AG09309 (cell line): ENCODE data around the gene KHDC4.
"Not testable (repeated sequence)": the region's sequence is repeated elsewhere in the genome, so short reads cannot be mapped to it uniquely, and the experiment has no call there.

Source experiments
- DNase-seq: peaks from one replicate; pipeline ENCODE4 v3.0.0-alpha.2; 2010; ENCODE audit warnings: low read depth
- H3K4me3 ChIP-seq: 2 replicates; pipeline ENCODE4 v1.5.1; 2011; ENCODE audit warnings: mild to moderate bottlenecking, low read depth, low read length, moderate library complexity; ENCODE audit not compliant: control insufficient read depth
- TF ChIP-seq, protein P1 (sequence below): IDR thresholded peaks from 2 replicates; pipeline ENCODE4 v1.5.1; 2011; ENCODE audit warnings: mild to moderate bottlenecking, low read depth, low read length, inconsistent platforms; ENCODE audit not compliant: insufficient read depth, control insufficient read depth; ENCODE audit errors: missing control alignments

KHDC4 gene

GRCh38 chr1:155932487-155932886 is 1.7 kb downstream of the KHDC4 start:
- no peak for DNase-seq
- TF ChIP-seq, protein P1, sequence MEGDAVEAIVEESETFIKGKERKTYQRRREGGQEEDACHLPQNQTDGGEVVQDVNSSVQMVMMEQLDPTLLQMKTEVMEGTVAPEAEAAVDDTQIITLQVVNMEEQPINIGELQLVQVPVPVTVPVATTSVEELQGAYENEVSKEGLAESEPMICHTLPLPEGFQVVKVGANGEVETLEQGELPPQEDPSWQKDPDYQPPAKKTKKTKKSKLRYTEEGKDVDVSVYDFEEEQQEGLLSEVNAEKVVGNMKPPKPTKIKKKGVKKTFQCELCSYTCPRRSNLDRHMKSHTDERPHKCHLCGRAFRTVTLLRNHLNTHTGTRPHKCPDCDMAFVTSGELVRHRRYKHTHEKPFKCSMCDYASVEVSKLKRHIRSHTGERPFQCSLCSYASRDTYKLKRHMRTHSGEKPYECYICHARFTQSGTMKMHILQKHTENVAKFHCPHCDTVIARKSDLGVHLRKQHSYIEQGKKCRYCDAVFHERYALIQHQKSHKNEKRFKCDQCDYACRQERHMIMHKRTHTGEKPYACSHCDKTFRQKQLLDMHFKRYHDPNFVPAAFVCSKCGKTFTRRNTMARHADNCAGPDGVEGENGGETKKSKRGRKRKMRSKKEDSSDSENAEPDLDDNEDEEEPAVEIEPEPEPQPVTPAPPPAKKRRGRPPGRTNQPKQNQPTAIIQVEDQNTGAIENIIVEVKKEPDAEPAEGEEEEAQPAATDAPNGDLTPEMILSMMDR = no peak
- no peak overlapping the region for H3K4me3 ChIP-seq

- TF ChIP-seq, protein P1 = no peak
- no peak for DNase-seq
- H3K4me3 ChIP-seq = no peak overlapping the region
Observed at GRCh38 chr1:155932081-155932480, 2.1 kb downstream of the KHDC4 start.

DNA sequence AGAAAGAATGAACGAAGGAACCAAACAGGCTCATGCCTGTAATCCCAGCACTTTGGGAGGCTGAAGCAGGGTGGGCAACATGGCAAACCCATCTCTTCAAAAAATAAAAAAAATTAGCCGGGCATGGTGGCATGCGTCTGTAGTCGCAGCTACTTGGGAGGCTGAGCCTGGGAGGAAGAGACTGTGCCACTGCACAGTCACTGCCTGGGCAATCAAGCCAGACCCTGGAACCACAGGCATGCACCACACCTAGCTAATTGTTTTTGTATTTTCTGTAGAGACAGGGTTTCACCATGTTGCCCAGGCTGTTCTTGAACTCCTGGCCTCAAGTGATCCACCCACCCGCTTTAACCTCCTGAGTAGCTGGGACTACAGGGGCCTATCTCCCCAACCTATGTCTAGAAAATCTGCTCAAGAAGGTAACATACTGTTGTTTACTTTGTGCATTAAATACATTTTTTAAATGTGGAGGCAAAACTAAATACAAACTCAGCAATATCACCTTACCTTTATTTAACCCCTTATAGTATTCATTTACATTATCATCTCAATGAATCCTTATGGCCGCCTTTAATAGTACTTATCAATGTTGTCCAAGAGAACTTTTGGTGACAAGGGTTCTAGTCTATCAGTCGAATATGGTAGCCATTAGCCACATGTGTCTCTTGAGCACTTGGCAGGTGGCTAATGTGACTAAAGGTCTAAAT is 2.7 kb downstream of the KHDC4 start:
- DNase-seq = no peak
- H3K4me3 ChIP-seq = no peak overlapping the region; the same call in 1 of the 2 replicates
- TF ChIP-seq, protein P1 = no peak

DNA sequence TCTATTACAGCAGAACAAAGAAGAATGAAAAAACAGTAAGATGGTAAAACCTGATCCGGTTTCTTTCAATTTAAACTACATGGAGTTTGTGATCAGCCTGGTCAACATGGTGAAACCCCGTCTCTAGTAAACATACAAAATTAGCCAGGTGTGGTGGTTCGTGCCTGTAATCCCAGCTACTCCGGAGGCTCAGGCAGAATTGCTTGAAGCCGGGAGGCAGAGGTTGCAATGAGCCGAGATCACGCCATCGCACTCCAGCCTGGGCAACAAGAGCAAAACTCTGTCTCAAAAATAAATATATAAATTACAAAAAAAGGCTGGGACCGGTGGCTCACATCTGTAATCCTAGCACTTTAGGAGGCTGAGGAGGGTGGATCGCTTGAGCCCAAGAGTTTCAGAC is 3.5 kb downstream of the KHDC4 start:
- DNase-seq, H3K4me3 ChIP-seq: not testable (repeated sequence)

GRCh38 chr1:155929057-155929456 is 5.2 kb downstream of the KHDC4 start:
- TF ChIP-seq, protein P1 = no peak
- H3K4me3 ChIP-seq = no peak overlapping the region
- DNase-seq = no peak

- no peak overlapping the region for H3K4me3 ChIP-seq
- DNase-seq = no peak
- TF ChIP-seq, protein P1 = no peak
Observed at GRCh38 chr1:155925506-155925905, 8.7 kb downstream of the KHDC4 start.

- H3K4me3 ChIP-seq = no peak overlapping the region
- no peak for DNase-seq
- TF ChIP-seq, protein P1 = no peak
Observed at GRCh38 chr1:155920717-155921116, 13.5 kb downstream of the KHDC4 start.
